NCI-H226 (cell line): ENCODE measurements around the gene REG4.
"Not testable (repeated sequence)": the region's sequence is repeated elsewhere in the genome, so short reads cannot be mapped to it uniquely, and the experiment has no call there.

Source experiments
- DNase-seq: peaks from one replicate; pipeline ENCODE4 v3.0.0-alpha.2; 2015

Gene REG4

GRCh38 chr1:119811387-119811786 lies at the start of gene REG4:
REG4 (minus strand) TSS chr1:119811460; CDS start chr1:119808769, 2,691 bp downstream.
- no peak for DNase-seq

DNA sequence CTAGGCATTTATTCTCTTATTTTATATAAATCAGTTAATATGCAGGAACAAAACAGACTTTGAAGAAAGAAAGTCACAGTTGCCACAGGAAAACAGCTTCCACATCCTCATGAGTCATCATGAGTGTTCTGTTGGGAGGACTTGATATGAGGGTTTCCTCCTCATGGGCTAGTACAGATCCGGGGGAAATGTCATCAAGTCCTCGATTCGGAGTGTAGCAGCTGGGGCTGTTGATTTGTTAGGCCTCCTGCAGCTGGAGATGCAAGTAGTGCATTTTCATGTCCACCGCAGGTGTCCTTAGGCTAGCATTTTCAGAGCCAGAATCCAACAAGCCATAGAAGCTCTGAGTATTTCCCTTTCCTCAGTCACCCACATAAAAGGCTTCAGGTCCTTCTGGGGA lies 48.4 kb upstream of the REG4 start:
- peak; percentile 36 for DNase-seq

DNA sequence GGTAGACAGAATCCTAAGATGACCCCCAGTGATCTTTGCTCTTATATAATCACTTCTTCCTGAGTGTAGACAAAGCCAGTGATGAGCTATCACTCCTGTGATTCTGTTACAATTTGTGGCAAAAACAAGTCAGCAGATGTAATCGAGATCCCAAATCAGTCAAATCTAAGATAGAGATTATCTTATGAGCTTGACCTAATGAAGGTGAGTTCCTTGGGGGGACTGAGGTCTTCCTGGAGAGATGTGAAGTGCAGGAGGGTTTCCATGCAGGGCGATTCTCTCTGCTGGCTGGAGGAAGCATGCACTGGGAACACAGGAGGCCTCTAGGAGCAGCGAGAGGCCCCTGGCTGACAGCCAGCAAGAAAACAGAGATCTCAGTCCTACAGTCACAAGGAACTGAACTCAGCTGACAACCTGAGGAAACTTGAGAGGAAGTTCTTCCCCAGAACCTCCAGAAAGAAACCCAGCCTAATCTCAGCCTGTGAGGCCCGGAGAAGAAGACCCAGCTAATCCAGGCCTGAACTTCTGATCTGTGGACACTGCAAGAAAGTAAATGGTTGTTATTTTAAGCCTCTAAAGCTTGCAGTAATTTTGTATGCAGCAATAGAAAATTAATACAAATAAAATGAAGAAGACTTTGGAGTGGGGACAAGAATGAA lies 47.4 kb upstream of the REG4 start:
- not testable (repeated sequence) for DNase-seq

GRCh38 chr1:119858126-119858525 lies 46.9 kb upstream of the REG4 start:
- DNase-seq = no peak

DNA sequence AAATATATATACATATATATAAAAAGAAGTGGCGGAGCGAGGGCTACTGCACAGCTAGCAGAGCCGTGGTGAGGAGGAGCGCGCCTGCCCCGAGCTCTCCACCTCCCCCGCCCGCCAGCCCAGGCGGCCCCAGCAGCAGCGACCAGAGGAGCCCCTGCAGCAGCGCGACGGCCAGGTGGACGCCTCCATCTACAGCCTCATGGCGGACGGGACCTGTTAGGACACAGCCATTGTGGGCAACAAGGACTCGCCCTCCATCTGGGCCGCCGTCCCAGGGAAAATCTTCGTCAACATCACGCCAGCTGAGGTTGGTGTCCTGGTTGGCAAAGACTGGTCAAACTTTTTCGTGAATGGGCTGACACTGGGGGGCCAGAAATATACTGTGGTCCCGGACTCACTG lies 41.9 kb upstream of the REG4 start:
- no peak for DNase-seq

GRCh38 chr1:119844206-119844605 lies 32.9 kb upstream of the REG4 start:
- not testable (repeated sequence) for DNase-seq

- no peak for DNase-seq
These were observed 30.0 kb upstream of the REG4 start for GRCh38 chr1:119841306-119841705.

DNA sequence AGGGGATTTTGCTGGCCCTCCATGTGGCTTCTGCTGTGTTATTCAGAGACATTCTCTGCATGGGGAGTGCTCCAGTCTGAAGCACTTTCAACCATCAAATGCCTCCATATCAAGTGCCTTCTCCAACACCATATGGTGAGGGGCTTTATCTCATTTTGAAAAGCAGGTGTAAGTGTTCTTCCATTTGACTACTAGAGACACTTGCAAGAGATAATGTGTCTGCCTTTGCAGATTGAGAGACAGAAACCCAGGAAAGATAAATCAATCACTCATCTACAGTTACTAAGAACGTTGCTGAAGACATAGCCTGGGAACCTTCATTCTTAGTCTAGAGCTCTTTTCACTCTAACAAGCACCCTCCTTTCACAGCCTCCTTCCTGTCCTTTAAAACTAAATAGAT lies 29.5 kb upstream of the REG4 start:
- no peak for DNase-seq

DNA sequence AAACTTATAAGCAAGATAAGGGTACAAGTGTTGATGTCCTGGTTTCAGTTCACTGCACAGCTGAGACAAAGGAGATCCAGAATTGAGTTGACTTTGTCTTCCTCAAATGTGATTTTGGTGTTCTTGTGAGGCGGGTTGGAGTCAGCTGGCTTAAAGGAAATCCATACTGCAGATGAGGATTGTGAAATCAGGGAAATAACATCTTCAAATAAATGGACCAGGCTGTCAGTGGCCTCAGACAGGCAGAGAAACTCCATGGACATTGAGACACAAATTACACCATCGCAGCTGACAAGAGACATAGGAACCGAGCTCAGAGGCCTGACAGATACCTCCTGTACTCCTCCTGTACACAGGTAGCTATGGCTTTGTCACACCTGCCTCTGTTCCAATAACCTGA lies 27.0 kb upstream of the REG4 start:
- DNase-seq = no peak

DNA sequence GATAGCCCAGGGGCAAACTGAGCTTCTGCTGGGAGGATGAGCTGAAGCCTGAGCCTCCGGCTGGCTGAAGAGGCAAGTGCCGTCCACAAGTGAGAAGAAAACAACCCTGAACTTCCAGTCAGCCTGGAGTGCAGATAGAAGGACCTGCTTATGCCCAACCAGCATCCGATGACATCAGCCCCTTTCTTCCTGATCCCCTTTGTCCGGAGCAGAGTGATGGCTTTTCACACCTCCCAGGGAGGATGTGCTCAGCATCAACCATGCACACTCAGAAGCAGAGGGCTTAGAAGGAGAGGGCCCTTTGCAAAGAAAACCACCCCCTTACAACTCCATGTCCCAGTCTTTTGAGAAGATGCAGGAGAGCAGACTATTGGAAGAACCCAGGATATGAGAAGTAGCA lies 23.7 kb upstream of the REG4 start:
- no peak for DNase-seq

DNA sequence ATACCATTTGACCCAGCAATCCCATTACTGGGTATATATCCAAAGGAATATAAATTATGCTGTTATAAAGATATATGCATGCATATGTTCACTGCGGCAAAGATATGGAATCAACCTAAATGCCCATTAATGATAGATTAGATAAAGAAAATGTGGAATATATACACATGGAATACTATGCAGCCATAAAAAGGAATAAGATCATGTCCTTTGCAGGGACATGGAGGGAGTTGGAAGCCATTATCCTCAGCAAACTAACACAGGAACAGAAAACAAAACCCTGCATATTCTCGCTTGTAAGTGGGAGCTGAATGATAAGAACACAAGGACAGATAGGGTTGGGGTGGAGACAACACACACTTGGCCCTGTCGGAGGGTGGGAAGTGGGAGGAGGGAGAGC lies 19.8 kb upstream of the REG4 start:
- no peak for DNase-seq

GRCh38 chr1:119829625-119830024 lies 18.4 kb upstream of the REG4 start:
- no peak for DNase-seq

DNA sequence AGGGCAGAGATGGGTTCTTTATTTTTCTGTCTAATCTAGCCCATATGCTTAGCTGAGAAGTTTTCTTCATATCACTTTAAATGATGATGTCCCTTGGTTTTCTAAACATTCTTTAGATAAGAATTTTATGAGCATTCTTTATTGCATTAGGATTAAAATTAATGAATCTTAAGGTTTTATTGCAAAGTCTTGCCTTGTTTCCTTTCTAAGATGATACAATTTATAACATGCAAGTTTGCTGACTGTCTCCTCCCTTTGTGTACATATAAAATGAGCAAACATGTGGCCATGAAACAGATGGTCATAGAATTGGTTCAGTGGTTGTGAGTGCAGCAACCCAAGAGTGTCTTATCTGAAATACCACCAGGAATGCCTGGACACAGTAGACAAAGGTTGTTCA lies 17.7 kb upstream of the REG4 start:
- DNase-seq = not testable (repeated sequence)

- no peak for DNase-seq
These were observed 17.0 kb upstream of the REG4 start for GRCh38 chr1:119828266-119828665.

GRCh38 chr1:119827010-119827409 lies 15.8 kb upstream of the REG4 start:
- DNase-seq = no peak

DNA sequence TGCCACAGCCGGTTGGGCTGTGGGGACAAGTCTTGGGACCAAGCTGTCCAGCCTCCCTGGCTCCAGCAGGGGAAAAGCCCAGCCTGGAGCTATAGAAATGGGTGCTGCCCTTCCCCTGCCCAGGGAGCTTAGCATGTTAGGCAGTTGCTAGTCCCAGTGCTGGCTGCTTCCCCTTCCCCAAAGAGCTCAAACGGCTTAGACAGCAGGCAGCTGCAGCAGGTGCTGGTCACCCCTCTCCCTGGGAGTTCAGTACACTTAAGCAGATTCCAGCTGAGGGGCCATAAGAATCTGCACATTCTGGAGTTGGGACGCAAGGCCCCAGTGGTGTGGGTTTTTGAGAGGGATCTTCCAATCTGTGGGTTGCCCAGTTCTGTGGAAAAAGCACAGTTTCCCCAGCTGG lies 11.1 kb upstream of the REG4 start:
- DNase-seq = no peak

DNA sequence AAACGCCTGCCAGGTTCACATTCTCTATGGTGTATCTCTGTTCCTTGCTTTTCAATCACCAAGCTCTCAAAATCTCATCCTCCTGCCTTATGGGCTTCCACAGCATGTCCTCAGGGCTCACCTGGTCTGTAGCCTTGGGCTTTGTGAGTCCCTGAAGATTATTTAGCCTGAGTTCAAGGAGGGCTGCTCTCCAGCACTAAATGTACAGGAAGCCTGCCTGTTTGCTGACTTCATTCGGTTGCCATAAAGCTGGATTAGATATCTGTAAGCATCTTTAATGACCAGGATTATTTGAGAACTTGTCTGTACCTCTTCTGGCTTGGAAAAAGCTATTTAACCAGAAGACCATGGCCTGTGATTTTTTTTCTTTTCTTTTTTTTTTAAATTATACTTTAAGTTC lies 6.9 kb upstream of the REG4 start:
- DNase-seq = no peak

- peak; percentile 35 for DNase-seq
These were observed 5.1 kb upstream of the REG4 start for GRCh38 chr1:119816407-119816806.

GRCh38 chr1:119815928-119816327 lies 4.7 kb upstream of the REG4 start:
- DNase-seq = no peak

GRCh38 chr1:119815361-119815760 lies 4.1 kb upstream of the REG4 start:
- DNase-seq = peak; percentile 46

DNA sequence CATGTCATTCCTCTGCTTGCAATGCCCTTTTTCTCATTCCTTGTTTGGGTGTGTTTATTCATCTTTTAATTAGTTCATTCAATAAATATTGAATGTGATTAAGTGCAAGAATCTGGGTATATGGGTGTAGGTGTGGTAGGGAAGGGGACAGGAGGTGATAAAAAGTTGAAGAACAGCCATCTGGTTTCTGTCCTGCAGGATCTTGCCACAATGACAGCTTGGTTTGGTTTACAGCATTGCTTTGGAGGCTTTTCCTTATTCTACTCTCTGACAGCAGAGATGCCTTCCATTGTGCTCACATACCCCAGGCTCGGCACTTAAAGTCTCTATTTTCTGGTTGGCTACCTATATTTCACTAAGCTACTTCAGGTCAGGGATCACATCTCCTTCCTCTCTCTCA lies 3.0 kb upstream of the REG4 start:
- DNase-seq = no peak

DNA sequence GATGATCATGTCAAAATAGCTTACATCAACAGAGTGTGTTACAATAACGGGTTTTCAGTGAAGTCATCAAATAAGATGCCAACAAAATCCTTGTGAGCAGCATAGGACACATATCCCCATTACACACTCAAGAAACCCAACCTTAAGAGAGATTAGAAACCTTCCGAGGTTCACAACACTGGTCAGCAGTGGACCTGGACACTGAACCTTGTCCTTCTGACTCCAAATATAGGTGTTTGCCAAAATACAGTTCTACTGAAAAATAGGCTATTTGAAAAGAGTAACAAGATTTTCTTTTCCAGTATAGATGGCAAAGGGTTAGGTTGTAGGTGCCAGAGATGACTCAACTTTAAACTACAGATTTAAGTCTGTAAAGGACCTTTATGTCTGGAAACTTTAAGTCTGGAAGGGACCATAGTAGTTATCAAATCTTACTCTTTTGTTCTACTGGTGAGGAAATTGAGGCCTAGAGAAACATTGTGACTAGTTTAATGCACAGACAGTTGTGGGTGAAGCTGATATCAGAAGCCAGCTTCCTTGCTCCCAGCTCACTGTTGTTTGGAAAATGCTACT lies 811 bp upstream of the REG4 start:
- no peak for DNase-seq

DNA sequence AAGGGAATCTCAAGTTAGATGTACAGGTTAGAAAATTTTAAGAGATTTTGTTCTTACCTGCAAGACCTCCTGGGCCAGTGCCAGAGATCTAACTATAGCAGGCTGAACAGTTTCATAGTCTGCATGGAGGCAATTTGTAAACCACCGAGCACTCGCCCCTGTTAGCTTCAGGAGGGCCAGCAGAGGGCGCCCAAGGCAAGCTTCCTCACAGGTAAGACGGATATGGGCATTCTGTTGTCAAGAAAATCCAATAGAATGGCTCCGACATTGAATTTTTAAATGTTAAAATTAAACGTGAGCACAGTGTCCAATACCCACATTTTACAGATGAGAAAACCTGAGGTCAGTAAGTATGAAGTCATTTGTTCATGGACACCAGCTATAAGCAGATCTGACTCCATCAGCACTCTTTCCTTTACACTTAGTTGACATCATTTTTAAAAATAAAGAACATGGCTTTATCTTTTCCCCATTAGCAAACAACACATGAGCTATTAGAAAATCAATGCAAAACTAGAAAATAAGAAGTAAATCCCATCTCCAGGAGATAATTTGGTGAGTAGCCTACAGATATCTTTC lies 2.2 kb downstream of the REG4 start:
- no peak for DNase-seq

GRCh38 chr1:119808491-119808890 lies 2.8 kb downstream of the REG4 start:
- DNase-seq = no peak

- DNase-seq = no peak
These were observed 4.8 kb downstream of the REG4 start for GRCh38 chr1:119806489-119806888.
